ENCODE measurements around the gene FOXO1. TPM values are rescaled to one million over a fixed set of nuclear protein-coding genes. Genes with fewer than 3 reads are reported as not detected.

Gene FOXO1
- total and polyA plus RNA-seq, 2 of the 13 experiments (the other 11 are each of a cell fraction or from before 2014, with no cell fraction given): 8.1 to 13.1 TPM

DNA sequence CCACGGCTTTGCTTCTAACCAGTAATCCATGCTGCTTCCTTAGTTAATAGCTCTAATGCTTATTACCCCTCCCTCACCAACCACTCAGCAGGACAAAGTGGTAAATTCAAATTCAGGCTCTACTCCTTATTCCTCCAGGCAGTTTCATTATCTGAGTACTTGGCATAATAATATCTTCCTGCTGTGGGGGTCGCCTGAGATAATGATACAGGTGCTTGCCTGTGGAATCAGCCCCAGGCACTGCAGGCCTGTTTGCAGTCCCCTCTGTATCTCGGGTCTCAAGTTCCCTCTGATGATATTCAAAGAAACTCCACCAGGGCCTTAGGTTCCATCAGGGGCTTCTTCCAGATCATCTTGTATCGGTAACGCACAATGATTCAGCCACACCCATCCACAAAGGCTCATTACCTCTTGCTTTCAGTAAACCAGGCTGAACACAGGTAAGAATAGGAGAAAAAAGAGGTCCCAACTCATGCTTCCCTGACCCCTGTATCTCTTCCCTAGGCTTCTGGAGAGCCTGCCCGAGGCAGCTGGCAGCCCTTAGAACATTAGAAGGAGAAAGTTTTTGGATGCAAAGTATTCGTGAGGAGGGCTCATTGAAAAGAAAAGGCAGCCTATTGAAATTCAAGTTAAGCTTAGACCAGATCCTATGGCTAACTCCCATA, 14.3 kb upstream of the FOXO1 start (continued):
- TF ChIP-seq TOPORS (CRISPR knock-in tag; IDR thresholded peaks at IDR 0.05) (no peak), ZNF747 (CRISPR knock-in tag; IDR thresholded peaks at IDR 0.05; ENCODE audit: borderline replicate concordance) (no peak), KMT2B (CRISPR knock-in tag; IDR thresholded peaks at IDR 0.05) (no peak), ZNF569 (CRISPR knock-in tag; IDR thresholded peaks at IDR 0.05; ENCODE audit: borderline replicate concordance) (no peak)
- TF ChIP-seq, protein P1, sequence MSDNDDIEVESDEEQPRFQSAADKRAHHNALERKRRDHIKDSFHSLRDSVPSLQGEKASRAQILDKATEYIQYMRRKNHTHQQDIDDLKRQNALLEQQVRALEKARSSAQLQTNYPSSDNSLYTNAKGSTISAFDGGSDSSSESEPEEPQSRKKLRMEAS (IDR thresholded peaks at IDR 0.05): no peak
- TF ChIP-seq, protein P2, sequence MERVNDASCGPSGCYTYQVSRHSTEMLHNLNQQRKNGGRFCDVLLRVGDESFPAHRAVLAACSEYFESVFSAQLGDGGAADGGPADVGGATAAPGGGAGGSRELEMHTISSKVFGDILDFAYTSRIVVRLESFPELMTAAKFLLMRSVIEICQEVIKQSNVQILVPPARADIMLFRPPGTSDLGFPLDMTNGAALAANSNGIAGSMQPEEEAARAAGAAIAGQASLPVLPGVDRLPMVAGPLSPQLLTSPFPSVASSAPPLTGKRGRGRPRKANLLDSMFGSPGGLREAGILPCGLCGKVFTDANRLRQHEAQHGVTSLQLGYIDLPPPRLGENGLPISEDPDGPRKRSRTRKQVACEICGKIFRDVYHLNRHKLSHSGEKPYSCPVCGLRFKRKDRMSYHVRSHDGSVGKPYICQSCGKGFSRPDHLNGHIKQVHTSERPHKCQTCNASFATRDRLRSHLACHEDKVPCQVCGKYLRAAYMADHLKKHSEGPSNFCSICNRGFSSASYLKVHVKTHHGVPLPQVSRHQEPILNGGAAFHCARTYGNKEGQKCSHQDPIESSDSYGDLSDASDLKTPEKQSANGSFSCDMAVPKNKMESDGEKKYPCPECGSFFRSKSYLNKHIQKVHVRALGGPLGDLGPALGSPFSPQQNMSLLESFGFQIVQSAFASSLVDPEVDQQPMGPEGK (CRISPR knock-in tag; IDR thresholded peaks at IDR 0.05): no peak

DNA sequence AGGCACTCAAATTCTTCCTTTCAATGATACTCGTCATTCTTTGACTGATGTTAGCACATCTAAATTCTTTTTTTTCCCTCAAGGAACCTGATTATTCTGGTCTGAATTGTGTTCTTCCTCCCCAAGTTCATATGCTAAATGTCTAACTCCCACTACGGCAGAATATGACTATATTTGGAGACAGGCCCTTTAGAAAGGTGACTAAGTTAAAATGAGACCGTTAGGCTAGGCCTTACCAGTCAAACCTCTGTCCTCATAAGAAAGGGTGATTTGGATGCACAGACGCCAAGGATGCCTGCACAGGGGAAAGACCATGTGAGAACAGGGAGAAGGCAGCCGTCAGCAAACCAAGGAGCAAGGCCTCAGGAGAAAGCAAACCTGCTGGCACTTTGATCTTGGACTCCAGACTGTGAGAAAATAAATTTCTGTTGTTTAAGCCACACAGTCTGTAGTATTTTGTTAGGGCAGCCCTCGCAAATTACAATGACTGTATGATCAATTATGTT, 13.1 kb upstream of the FOXO1 start:
- in situ Hi-C loops (cut with HindIII; ENCODE audit: extremely low pct_ligation_motif_present, low pct_unique_long_range_greater_than_20kb): loop anchor here (25.0 kb wide), 1 partner anchor 892 kb away; no protein-coding TSS in a partner anchor
- CTCF ChIA-PET (ENCODE audit: low intra/inter-chr PET ratio, low total read pairs): no interaction called here
- TF ChIP-seq FOXJ3 (CRISPR knock-in tag; IDR thresholded peaks at IDR 0.05; ENCODE audit: borderline replicate concordance): no peak
- TF ChIP-seq NFYC (CRISPR knock-in tag; IDR thresholded peaks at IDR 0.05): no peak
- TF ChIP-seq SMAD9 (CRISPR knock-in tag; IDR thresholded peaks at IDR 0.05): no peak
- TF ChIP-seq MBD4 (IDR thresholded peaks at IDR 0.05; ENCODE audit: borderline replicate concordance, low read length): no peak
- TF ChIP-seq, protein P3, sequence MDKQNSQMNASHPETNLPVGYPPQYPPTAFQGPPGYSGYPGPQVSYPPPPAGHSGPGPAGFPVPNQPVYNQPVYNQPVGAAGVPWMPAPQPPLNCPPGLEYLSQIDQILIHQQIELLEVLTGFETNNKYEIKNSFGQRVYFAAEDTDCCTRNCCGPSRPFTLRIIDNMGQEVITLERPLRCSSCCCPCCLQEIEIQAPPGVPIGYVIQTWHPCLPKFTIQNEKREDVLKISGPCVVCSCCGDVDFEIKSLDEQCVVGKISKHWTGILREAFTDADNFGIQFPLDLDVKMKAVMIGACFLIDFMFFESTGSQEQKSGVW (CRISPR knock-in tag; IDR thresholded peaks at IDR 0.05; ENCODE audit: borderline replicate concordance): no peak
- TF ChIP-seq HNRNPH1 (optimal IDR thresholded peaks at IDR 0.05; ENCODE audit: low read depth, low read length): no peak
- TF ChIP-seq FOSL1 (CRISPR knock-in tag; IDR thresholded peaks at IDR 0.05; ENCODE audit: borderline replicate concordance): no peak
- no peak for TF ChIP-seq CBX1 (IDR thresholded peaks at IDR 0.05; ENCODE audit: low read depth)
- TF ChIP-seq ELF1 (CRISPR knock-in tag; IDR thresholded peaks at IDR 0.05): no peak
- TF ChIP-seq CBX5 (CRISPR knock-in tag; IDR thresholded peaks at IDR 0.05; ENCODE audit: borderline replicate concordance): no peak
- TF ChIP-seq FLYWCH1 (CRISPR knock-in tag; IDR thresholded peaks at IDR 0.05): no peak
- TF ChIP-seq ZNF614 (CRISPR knock-in tag; IDR thresholded peaks at IDR 0.05; ENCODE audit: borderline replicate concordance): no peak

More for the DNA sequence above, 13.1 kb upstream of the FOXO1 start:
- Histone ChIP-seq H3K27ac (ENCODE audit: extremely low read length, insufficient read depth, low read length) (no peak overlapping the region), H2AFZ (ENCODE audit: low read length) (no peak overlapping the region), H3K79me2 (ENCODE audit: insufficient read depth, low read length) (no peaks in the 10 kb centered on the region), H3K4me2 (ENCODE audit: low read depth, low read length) (peak overlapping the region; percentile 5; the same call in 1 of the 2 replicates), H3K9ac (ENCODE audit: insufficient read depth, low read depth, low read length) (no peak overlapping the region), H3K4me3 (replicated peaks in 1 of 3; ENCODE audit: insufficient read depth in 1 of 3, low read depth in 2 of 3, low read length in 3 of 3) (no peak overlapping the region), H4K20me1 (ENCODE audit: insufficient read depth, low read length) (no peaks in the 10 kb centered on the region), H3K36me3 (replicated peaks in 1 of 2; ENCODE audit: control insufficient read depth in 1 of 2, insufficient read depth in 2 of 2, low read length in 2 of 2) (no peaks in the 10 kb centered on the region), H3K9me3 (ENCODE audit: low read length) (no peaks in the 10 kb centered on the region), H3K27me3 (ENCODE audit: control insufficient read depth in 1 of 2, insufficient read depth in 2 of 2, low read length in 2 of 2) (no peaks in the 10 kb centered on the region), H3K4me1 (ENCODE audit: insufficient read depth, low read length) (peaks cover 23% of the 10 kb centered on the region)
- intact Hi-C loops (cut with micrococcal nuclease; ENCODE audit: unreplicated experiment): no loop called here
- ATAC-seq: no peak
- DNase-seq (ENCODE audit: low spot score): no peak
- BruUV-seq (replicated peaks): no TSS peak
- 11% methylated on average over 6 of the region's 6 CpGs for WGBS (ENCODE audit: low lambda C conversion rate)
- no peak for FAIRE-seq
- POLR2A ChIA-PET: no interaction called here
